Suprapubic skin (tissue), 4 donors: Measurements from ENCODE around the gene NAP1L1. TPM values are rescaled to one million over a fixed set of nuclear protein-coding genes. Genes with fewer than 3 reads are reported as not detected.

Experiments used
- DNase-seq, 2 donors: peaks; one replicate each; pipeline ENCODE4 v3.0.0-alpha.2; 2019; ENCODE audit warnings: low spot score in 2 of 2
- H3K27ac ChIP-seq: fragments of 200-600 bp; sonication (generic); one replicate; pipeline ENCODE4 v1.5.1; 2019
- H3K27me3 ChIP-seq: fragments of 200-600 bp; sonication (generic); one replicate; pipeline ENCODE4 v1.5.1; 2019
- H3K36me3 ChIP-seq: fragments of 200-600 bp; sonication (generic); one replicate; pipeline ENCODE4 v1.5.1; 2019
- H3K4me1 ChIP-seq: fragments of 200-600 bp; sonication (generic); one replicate; pipeline ENCODE4 v1.5.1; 2019
- H3K4me3 ChIP-seq: fragments of 200-600 bp; sonication (generic); one replicate; pipeline ENCODE4 v1.5.1; 2019; ENCODE audit warnings: mild to moderate bottlenecking
- H3K9me3 ChIP-seq: fragments of 200-600 bp; sonication (generic); one replicate; pipeline ENCODE4 v1.5.1; 2019
- EP300 ChIP-seq: sonication (generic); formaldehyde crosslinking; IDR thresholded peaks from one replicate; pipeline ENCODE4 v1.6.1; 2017; ENCODE audit warnings: antibody characterized with exemption
- POLR2A ChIP-seq, 2 donors: fragments of 450-650 bp; IDR thresholded peaks; one replicate each; pipeline ENCODE4 v1.6.1; 2017; ENCODE audit warnings: antibody characterized with exemption in 2 of 2, mild to moderate bottlenecking in 2 of 2, moderate library complexity in 2 of 2
- POLR2AphosphoS5 ChIP-seq, 3 donors: sonication (generic); formaldehyde crosslinking; IDR thresholded peaks; one replicate each; pipeline ENCODE4 v1.6.1; 2017; ENCODE audit warnings: antibody characterized with exemption in 3 of 3
- WGBS: methylation state at CpG from one replicate; pipeline ENCODE4 v1.1.5; 2018; 5-methylcytosine and 5-hydroxymethylcytosine counted together
- total RNA-seq, 4 donors: library from RNA; depleted of rRNA; stranded (reverse); fragments of >200 nt; gene quantifications; one replicate each; pipeline ENCODE4 v1.1.0, GENCODE V29; 2016
- TF ChIP-seq, protein P1 (sequence below), 2 donors: fragments of 200-600 bp in 1 of 2; fragments of 450-650 bp in 1 of 2; sonication (generic) in 1 of 2; IDR thresholded peaks; one replicate each; pipeline ENCODE4 v1.5.1; 2016 to 2019; ENCODE audit warnings: antibody characterized with exemption in 2 of 2, mild to moderate bottlenecking in 1 of 2, moderate library complexity in 1 of 2

The NAP1L1 gene
- total RNA-seq, 4 donors from 2014 or later = 159 to 243 (median 186) TPM

DNA sequence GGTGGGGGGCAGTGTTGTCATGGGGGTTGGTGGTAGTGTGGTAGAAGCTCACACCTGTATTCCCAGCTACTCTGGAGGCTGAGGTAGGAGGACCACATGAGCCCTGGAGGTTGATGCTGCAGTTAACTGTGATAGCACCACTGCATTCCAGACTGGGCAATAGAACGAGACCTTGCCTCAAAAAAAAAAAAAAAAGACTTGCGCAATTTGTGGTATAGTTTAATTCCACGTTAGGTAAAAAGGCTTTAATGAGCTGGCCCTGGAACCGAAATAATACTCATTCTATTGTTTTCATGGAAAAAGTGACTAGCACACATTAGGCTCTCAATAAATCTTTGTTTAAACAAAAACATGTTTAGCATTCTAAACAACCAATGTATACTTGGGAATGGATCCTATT, 25.4 kb upstream of the NAP1L1 start:
- WGBS = 63% methylated on average over 4 of the region's 4 CpGs
- TF ChIP-seq, protein P1, sequence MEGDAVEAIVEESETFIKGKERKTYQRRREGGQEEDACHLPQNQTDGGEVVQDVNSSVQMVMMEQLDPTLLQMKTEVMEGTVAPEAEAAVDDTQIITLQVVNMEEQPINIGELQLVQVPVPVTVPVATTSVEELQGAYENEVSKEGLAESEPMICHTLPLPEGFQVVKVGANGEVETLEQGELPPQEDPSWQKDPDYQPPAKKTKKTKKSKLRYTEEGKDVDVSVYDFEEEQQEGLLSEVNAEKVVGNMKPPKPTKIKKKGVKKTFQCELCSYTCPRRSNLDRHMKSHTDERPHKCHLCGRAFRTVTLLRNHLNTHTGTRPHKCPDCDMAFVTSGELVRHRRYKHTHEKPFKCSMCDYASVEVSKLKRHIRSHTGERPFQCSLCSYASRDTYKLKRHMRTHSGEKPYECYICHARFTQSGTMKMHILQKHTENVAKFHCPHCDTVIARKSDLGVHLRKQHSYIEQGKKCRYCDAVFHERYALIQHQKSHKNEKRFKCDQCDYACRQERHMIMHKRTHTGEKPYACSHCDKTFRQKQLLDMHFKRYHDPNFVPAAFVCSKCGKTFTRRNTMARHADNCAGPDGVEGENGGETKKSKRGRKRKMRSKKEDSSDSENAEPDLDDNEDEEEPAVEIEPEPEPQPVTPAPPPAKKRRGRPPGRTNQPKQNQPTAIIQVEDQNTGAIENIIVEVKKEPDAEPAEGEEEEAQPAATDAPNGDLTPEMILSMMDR (IDR thresholded peaks at IDR 0.05) = no peak
- TF ChIP-seq EP300 (no peak), POLR2AphosphoS5 (IDR thresholded peaks at IDR 0.05) (no peak), POLR2A (IDR thresholded peaks at IDR 0.05) (no peak)
- no peak overlapping the region for H3K27ac ChIP-seq
- H3K9me3 ChIP-seq = no peaks in the 10 kb centered on the region
- H3K4me1 ChIP-seq = no peaks in the 10 kb centered on the region
- DNase-seq = no peak
- H3K27me3 ChIP-seq = no peaks in the 10 kb centered on the region
- H3K36me3 ChIP-seq = no peaks in the 10 kb centered on the region
- H3K4me3 ChIP-seq = no peak overlapping the region

DNA sequence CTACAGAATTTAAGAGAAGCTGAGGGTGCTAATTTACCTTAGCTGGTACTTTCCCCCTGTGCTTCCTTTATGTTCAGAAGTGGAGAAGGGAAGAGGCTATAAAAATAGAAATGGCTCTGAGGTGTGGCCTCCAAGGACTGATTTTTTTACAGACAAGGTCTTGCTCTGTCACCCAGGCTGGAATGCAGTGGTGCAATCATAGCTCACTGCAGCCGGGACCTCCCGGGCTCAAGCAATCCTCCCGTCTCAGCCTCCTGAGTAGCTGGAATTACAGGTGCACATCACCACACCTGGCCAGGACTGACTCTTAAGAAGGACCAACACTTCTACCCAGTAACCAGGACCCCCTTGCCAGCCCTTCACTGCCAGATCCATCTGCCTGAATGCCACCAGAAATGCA, 23.9 kb upstream of the NAP1L1 start:
- Histone ChIP-seq H3K4me3 (no peak overlapping the region), H3K27ac (no peak overlapping the region), H3K4me1 (no peaks in the 10 kb centered on the region), H3K9me3 (no peaks in the 10 kb centered on the region), H3K27me3 (no peaks in the 10 kb centered on the region), H3K36me3 (no peaks in the 10 kb centered on the region)
- WGBS = 70% methylated on average over 3 of the region's 3 CpGs
- TF ChIP-seq POLR2AphosphoS5 (IDR thresholded peaks at IDR 0.05) (no peak), EP300 (no peak), POLR2A (IDR thresholded peaks at IDR 0.05) (no peak)
- TF ChIP-seq, protein P1 (IDR thresholded peaks at IDR 0.05) = no peak
- no peak for DNase-seq

DNA sequence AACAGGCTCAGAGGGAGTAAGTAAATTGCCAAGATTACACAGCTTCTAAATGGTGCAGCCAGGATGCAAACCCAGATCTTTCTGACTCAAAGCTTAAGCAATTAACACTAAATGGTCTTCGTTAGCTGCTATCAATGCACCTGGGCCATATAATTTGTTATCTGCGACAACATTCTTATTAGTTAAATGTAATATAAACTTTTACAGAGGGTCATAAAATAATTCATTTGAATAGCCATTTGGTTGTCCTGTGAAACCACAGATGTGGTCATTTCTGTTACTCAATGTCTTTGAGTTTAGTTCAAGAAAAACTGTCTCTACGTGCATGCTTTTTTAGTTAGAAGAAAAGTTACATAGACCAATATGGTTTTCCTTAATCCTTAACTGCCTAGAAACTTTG, 22.1 kb upstream of the NAP1L1 start:
- Histone ChIP-seq H3K36me3 (no peaks in the 10 kb centered on the region), H3K4me1 (no peaks in the 10 kb centered on the region), H3K27me3 (no peaks in the 10 kb centered on the region), H3K4me3 (no peak overlapping the region), H3K9me3 (no peaks in the 10 kb centered on the region), H3K27ac (no peak overlapping the region)
- DNase-seq = no peak
- TF ChIP-seq POLR2A (IDR thresholded peaks at IDR 0.05) (no peak), EP300 (no peak), POLR2AphosphoS5 (IDR thresholded peaks at IDR 0.05) (no peak)
- TF ChIP-seq, protein P1 (IDR thresholded peaks at IDR 0.05) = no peak
- WGBS = 53% methylated on average over 3 of the region's 3 CpGs

DNA sequence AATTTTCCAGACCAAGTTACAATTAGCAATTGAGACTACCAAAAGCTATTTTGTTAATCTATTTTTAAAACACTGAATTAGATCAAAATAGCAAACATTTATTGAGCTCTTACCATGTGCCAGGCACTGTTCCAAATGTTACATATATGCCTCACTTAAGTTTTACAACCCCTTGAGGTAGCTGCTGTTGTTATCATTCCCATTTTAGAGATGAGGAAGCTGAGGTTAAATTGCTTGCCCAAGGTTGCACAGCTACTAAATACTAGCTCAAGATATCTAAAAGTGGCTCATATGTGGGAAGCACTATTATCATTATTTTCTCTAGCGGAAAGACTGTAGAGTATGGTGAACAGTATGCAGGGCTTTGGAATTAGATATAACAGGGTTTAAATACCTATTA, 19.5 kb upstream of the NAP1L1 start:
- 91% methylated on average over 1 of the region's 1 CpG for WGBS
- no peaks in the 10 kb centered on the region for H3K4me1 ChIP-seq

DNA sequence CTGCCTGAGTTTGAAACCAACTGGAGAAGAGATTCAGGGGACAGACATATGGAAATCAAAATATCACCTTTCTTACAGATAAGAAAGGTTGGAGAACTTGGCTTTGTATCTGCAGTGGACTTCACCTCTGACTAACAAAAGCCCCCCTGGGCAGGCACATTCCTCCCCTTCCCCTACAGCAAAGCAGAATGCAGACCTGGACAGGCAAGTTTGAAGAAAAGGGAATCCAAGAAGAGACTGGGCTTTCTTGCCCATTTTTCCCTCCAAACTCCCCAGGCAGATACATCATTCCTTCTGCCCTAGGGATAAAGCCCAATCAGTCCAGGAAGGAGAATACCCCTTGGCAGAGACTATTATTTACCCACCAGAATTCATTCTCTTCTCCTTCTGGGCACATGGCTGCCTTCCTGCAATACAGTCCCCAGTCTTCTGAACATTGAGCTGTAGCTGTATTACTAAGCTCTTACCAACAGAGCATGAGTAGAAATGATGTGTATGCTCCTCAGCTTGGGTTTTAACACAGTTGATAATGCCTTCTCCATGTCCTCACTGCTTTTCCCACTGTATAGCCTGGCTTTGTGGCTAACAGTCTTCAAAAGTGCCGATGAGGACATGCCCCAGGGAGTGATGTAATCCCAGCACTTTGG, 17.4 kb upstream of the NAP1L1 start:
- H3K9me3 ChIP-seq = no peaks in the 10 kb centered on the region
- H3K27me3 ChIP-seq = no peaks in the 10 kb centered on the region
- DNase-seq = no peak
- H3K4me1 ChIP-seq = no peaks in the 10 kb centered on the region
- H3K36me3 ChIP-seq = no peaks in the 10 kb centered on the region
- TF ChIP-seq, protein P1 (IDR thresholded peaks at IDR 0.05) = no peak
- TF ChIP-seq POLR2A (IDR thresholded peaks at IDR 0.05) = no peak
- TF ChIP-seq POLR2AphosphoS5 (IDR thresholded peaks at IDR 0.05) = no peak
- H3K27ac ChIP-seq = no peak overlapping the region
- WGBS = 80% methylated on average over 1 of the region's 1 CpG
- H3K4me3 ChIP-seq = no peak overlapping the region

More for the DNA sequence above, 19.5 kb upstream of the NAP1L1 start:
- no peak for TF ChIP-seq EP300
- TF ChIP-seq, protein P1 (IDR thresholded peaks at IDR 0.05) = no peak
- TF ChIP-seq POLR2A (IDR thresholded peaks at IDR 0.05) = no peak
- TF ChIP-seq POLR2AphosphoS5 (IDR thresholded peaks at IDR 0.05) = no peak
- Histone ChIP-seq H3K4me3 (no peak overlapping the region), H3K36me3 (no peaks in the 10 kb centered on the region), H3K27ac (no peak overlapping the region), H3K9me3 (no peaks in the 10 kb centered on the region), H3K27me3 (no peaks in the 10 kb centered on the region)
- DNase-seq = no peak
